HEK293 (cell line): ENCODE measurements around the gene OVOL2.

Experiments
- ZNF157 ChIP-seq: fragments of 450-650 bp; formaldehyde crosslinking; IDR thresholded peaks from 2 replicates; pipeline ENCODE4 v1.5.1; 2016; ENCODE audit warnings: missing biosample characterization, missing genetic modification characterization
- ZNF274 ChIP-seq, 2 experiments: fragments of 200-500 bp in 1 of 2; fragments of 450-650 bp in 1 of 2; sonication (Bioruptor generic) in 1 of 2; formaldehyde crosslinking in 1 of 2; IDR thresholded peaks; 2 replicates each; pipeline versions ENCODE4 v1.5.1 to v1.6.1; 2014 to 2016; ENCODE audit warnings: borderline replicate concordance in 1 of 2, inconsistent platforms in 1 of 2, low read length in 1 of 2, missing biosample characterization in 1 of 2, missing genetic modification characterization in 1 of 2
- TF ChIP-seq, protein P1 (sequence below): fragments of 450-650 bp; formaldehyde crosslinking; IDR thresholded peaks from 2 replicates; pipeline ENCODE4 v1.5.1; 2016; ENCODE audit warnings: missing biosample characterization, missing genetic modification characterization
- TF ChIP-seq, protein P2 (sequence below): fragments of 450-650 bp; formaldehyde crosslinking; IDR thresholded peaks from 2 replicates; pipeline ENCODE4 v1.5.1; 2016; ENCODE audit warnings: missing biosample characterization, missing genetic modification characterization

GRCh38 chr20:18009116-18009515 is 48.6 kb downstream of the OVOL2 start:
- TF ChIP-seq, protein P1, sequence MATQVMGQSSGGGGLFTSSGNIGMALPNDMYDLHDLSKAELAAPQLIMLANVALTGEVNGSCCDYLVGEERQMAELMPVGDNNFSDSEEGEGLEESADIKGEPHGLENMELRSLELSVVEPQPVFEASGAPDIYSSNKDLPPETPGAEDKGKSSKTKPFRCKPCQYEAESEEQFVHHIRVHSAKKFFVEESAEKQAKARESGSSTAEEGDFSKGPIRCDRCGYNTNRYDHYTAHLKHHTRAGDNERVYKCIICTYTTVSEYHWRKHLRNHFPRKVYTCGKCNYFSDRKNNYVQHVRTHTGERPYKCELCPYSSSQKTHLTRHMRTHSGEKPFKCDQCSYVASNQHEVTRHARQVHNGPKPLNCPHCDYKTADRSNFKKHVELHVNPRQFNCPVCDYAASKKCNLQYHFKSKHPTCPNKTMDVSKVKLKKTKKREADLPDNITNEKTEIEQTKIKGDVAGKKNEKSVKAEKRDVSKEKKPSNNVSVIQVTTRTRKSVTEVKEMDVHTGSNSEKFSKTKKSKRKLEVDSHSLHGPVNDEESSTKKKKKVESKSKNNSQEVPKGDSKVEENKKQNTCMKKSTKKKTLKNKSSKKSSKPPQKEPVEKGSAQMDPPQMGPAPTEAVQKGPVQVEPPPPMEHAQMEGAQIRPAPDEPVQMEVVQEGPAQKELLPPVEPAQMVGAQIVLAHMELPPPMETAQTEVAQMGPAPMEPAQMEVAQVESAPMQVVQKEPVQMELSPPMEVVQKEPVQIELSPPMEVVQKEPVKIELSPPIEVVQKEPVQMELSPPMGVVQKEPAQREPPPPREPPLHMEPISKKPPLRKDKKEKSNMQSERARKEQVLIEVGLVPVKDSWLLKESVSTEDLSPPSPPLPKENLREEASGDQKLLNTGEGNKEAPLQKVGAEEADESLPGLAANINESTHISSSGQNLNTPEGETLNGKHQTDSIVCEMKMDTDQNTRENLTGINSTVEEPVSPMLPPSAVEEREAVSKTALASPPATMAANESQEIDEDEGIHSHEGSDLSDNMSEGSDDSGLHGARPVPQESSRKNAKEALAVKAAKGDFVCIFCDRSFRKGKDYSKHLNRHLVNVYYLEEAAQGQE (tag by site-specific recombination), result no peak
- TF ChIP-seq, protein P2, sequence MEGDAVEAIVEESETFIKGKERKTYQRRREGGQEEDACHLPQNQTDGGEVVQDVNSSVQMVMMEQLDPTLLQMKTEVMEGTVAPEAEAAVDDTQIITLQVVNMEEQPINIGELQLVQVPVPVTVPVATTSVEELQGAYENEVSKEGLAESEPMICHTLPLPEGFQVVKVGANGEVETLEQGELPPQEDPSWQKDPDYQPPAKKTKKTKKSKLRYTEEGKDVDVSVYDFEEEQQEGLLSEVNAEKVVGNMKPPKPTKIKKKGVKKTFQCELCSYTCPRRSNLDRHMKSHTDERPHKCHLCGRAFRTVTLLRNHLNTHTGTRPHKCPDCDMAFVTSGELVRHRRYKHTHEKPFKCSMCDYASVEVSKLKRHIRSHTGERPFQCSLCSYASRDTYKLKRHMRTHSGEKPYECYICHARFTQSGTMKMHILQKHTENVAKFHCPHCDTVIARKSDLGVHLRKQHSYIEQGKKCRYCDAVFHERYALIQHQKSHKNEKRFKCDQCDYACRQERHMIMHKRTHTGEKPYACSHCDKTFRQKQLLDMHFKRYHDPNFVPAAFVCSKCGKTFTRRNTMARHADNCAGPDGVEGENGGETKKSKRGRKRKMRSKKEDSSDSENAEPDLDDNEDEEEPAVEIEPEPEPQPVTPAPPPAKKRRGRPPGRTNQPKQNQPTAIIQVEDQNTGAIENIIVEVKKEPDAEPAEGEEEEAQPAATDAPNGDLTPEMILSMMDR (tag by site-specific recombination), result no peak
- TF ChIP-seq ZNF274 (IDR thresholded peaks at IDR 0.05; ENCODE audit: low read length), result no peak
- TF ChIP-seq ZNF274 (tag by site-specific recombination; IDR thresholded peaks at IDR 0.05; ENCODE audit: borderline replicate concordance), result no peak
- no peak for TF ChIP-seq ZNF157 (tag by site-specific recombination)
